Keratinocyte (primary cell): ENCODE data around the gene FOXN1.

Experiments
- CTCF ChIP-seq, 3 experiments: IDR thresholded peaks in 1 of 3; conservative IDR thresholded peaks in 1 of 3; optimal IDR thresholded peaks in 1 of 3; 2 replicates in 2 of 3; 3 replicates in 1 of 3; pipeline versions ENCODE3 to v1.5.1; 2011; ENCODE audit warnings: low read length in 3 of 3, mild to moderate bottlenecking in 3 of 3, moderate library complexity in 2 of 3, control low read depth in 1 of 3, inconsistent platforms in 1 of 3; ENCODE audit not compliant: insufficient read depth in 2 of 3; ENCODE audit errors: extremely low read depth in 1 of 3
- EZH2 ChIP-seq: IDR thresholded peaks from one replicate; pipeline ENCODE4 v1.6.1; 2012; ENCODE audit warnings: inconsistent platforms, mild to moderate bottlenecking, low read length, moderate library complexity

- no peak for TF ChIP-seq CTCF (optimal IDR thresholded peaks at IDR 0.05 in 1 of 3, IDR thresholded peaks at IDR 0.05 in 1 of 3, conservative IDR thresholded peaks at IDR 0.05 in 1 of 3; ENCODE audit: extremely low read depth in 1 of 3, insufficient read depth in 2 of 3, low read length in 3 of 3)
- TF ChIP-seq EZH2, result no peak
Observed at GRCh38 chr17:28569446-28569845, 63.3 kb downstream of the FOXN1 start.
